SKM-1 (cell line): ENCODE results near the gene MSI2.
A peak's percentile ranks its signal among the peaks of the same experiment; 100 is the strongest.

Experiments
- DNase-seq: peaks from one replicate; lab custom pipeline; 2025; ENCODE audit not compliant: unreplicated experiment; lab: John Stamatoyannopoulos, UW

The MSI2 gene

GRCh38 chr17:57338257-57338914 is 82.1 kb downstream of the MSI2 start:
- DNase-seq = peak; percentile 54

- DNase-seq = no peak
Observed at GRCh38 chr17:57340160-57340981, 84.0 kb downstream of the MSI2 start.

GRCh38 chr17:57341611-57342540 is 85.6 kb downstream of the MSI2 start:
- no peak for DNase-seq

- no peak for DNase-seq
Observed at GRCh38 chr17:57342963-57343589, 86.8 kb downstream of the MSI2 start.

- DNase-seq = no peak
Observed at GRCh38 chr17:57343717-57344116, 87.4 kb downstream of the MSI2 start.

- DNase-seq = no peak
Observed at GRCh38 chr17:57344261-57344660, 87.9 kb downstream of the MSI2 start.

GRCh38 chr17:57349541-57350247 is 93.4 kb downstream of the MSI2 start:
- DNase-seq = no peak

GRCh38 chr17:57350266-57350665 is 93.9 kb downstream of the MSI2 start:
- DNase-seq = no peak

GRCh38 chr17:57352665-57353175 is 96.4 kb downstream of the MSI2 start:
- no peak for DNase-seq

- DNase-seq = no peak
Observed at GRCh38 chr17:57354673-57355072, 98.3 kb downstream of the MSI2 start.

GRCh38 chr17:57355090-57355859 is 99.0 kb downstream of the MSI2 start:
- DNase-seq = no peak

- DNase-seq = no peak
Observed at GRCh38 chr17:57356153-57356718, 99.9 kb downstream of the MSI2 start.

- no peak for DNase-seq
Observed at GRCh38 chr17:57356719-57357391, 100.5 kb downstream of the MSI2 start.

- no peak for DNase-seq
Observed at GRCh38 chr17:57357392-57357784, 101.1 kb downstream of the MSI2 start.

GRCh38 chr17:57357830-57358430 is 101.6 kb downstream of the MSI2 start:
- DNase-seq = no peak

GRCh38 chr17:57360266-57360665 is 103.9 kb downstream of the MSI2 start:
- no peak for DNase-seq

GRCh38 chr17:57362797-57363556 is 106.7 kb downstream of the MSI2 start:
- no peak for DNase-seq
